NOMO-1 treated with dmso at 0.1 percent for 144 hours (cell line): ENCODE data around the gene RANBP3.

Source experiments
- DNase-seq: peaks from one replicate; lab custom pipeline; 2025; ENCODE audit not compliant: unreplicated experiment; lab: John Stamatoyannopoulos, UW

Gene RANBP3

GRCh38 chr19:5951338-5951861, 26.5 kb downstream of the RANBP3 start:
- DNase-seq, result peak; percentile 6

- no peak for DNase-seq
Measured at GRCh38 chr19:5950741-5951140, 27.2 kb downstream of the RANBP3 start.

GRCh38 chr19:5949792-5950305, 28.1 kb downstream of the RANBP3 start:
- no peak for DNase-seq

- no peak for DNase-seq
Measured at GRCh38 chr19:5948752-5949564, 29.0 kb downstream of the RANBP3 start.

GRCh38 chr19:5947435-5947834, 30.5 kb downstream of the RANBP3 start:
- no peak for DNase-seq

- no peak for DNase-seq
Measured at GRCh38 chr19:5943623-5944022, 34.3 kb downstream of the RANBP3 start.

GRCh38 chr19:5943045-5943444, 34.9 kb downstream of the RANBP3 start:
- no peak for DNase-seq

GRCh38 chr19:5941673-5942072, 36.3 kb downstream of the RANBP3 start:
- DNase-seq, result no peak

- DNase-seq, result no peak
Measured at GRCh38 chr19:5940260-5941208, 37.4 kb downstream of the RANBP3 start.

- no peak for DNase-seq
Measured at GRCh38 chr19:5937550-5937949, 40.4 kb downstream of the RANBP3 start.

- no peak for DNase-seq
Measured at GRCh38 chr19:5936292-5936592, 41.7 kb downstream of the RANBP3 start.

- DNase-seq, result no peak
Measured at GRCh38 chr19:5935473-5936291, 42.3 kb downstream of the RANBP3 start.

- DNase-seq, result no peak
Measured at GRCh38 chr19:5934774-5935472, 43.0 kb downstream of the RANBP3 start.

- DNase-seq, result no peak
Measured at GRCh38 chr19:5934069-5934401, 43.9 kb downstream of the RANBP3 start.

- DNase-seq, result no peak
Measured at GRCh38 chr19:5933391-5934068, 44.4 kb downstream of the RANBP3 start.

GRCh38 chr19:5932609-5933262, 45.2 kb downstream of the RANBP3 start:
- no peak for DNase-seq

- DNase-seq, result no peak
Measured at GRCh38 chr19:5932146-5932545, 45.8 kb downstream of the RANBP3 start.

- no peak for DNase-seq
Measured at GRCh38 chr19:5931251-5931650, 46.7 kb downstream of the RANBP3 start.

- DNase-seq, result no peak
Measured at GRCh38 chr19:5929625-5930024, 48.3 kb downstream of the RANBP3 start.
